Omental fat pad (tissue), 4 donors: Measurements from ENCODE around the gene SH3TC2. TPM values are rescaled to one million over a fixed set of nuclear protein-coding genes. Genes with fewer than 3 reads are reported as not detected.

ENCODE experiments used
- ATAC-seq: fragments of 150-250 bp; one replicate; pipeline ENCODE4 v1.9.1; 2016; ENCODE audit warnings: mild to moderate bottlenecking, moderate library complexity; ENCODE audit not compliant: low FRiP score
- DNase-seq: peaks from one replicate; pipeline ENCODE4 v3.0.0-alpha.2; 2019; ENCODE audit warnings: low spot score
- total RNA-seq, 4 donors: library from RNA; depleted of rRNA; stranded (reverse); fragments of >200 nt; gene quantifications; one replicate each; pipeline ENCODE4 v1.1.0, GENCODE V29; 2016
- TF ChIP-seq, protein P1 (sequence below), 3 donors: fragments of 450-650 bp; IDR thresholded peaks; one replicate each; pipeline ENCODE4 v1.5.1; 2016 to 2017; ENCODE audit warnings: antibody characterized with exemption in 3 of 3, mild to moderate bottlenecking in 3 of 3, moderate library complexity in 2 of 3

The SH3TC2 gene
- total RNA-seq, 4 donors from 2014 or later, result 0.69 to 8.4 (median 2.1) TPM

DNA sequence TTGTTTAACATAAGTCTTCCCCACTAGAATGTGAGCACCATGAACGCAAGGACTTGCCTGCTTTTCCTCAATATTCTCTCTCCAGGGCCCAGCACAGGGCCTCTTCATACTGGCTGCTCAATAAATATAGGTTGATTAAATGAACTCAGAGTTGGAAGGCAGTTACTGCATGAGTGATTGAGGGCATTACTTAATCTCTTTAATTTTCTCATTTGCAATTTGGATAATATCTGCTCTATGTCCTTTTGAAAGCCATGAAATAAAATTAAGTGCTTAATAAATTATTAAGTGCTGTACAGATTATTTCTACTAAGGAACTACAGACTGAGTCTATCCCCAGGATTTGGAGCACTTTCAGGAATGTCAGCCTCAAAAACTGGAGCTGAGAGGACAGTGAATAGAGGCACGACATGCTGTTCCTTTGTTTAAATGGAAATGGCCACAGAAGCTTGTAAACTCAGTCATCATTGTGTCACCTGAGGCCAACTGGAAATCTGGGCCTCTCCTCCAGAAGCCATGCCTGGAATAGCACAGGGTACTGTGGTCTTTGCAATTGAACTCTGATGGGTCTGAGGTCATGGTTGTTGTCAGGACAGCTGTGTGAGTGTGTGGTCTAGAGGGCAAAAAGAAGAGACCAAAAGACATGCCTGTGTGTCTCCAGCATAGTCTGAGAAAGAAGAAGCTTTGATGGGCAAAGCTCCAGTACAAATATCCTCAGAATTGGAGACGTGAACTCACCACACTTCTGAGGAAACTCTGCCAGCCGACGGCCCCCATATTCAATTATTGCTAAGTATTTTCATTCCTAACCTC lies 86.1 kb downstream of the SH3TC2 start:
- ATAC-seq (no peak), DNase-seq (no peak)
- TF ChIP-seq, protein P1, sequence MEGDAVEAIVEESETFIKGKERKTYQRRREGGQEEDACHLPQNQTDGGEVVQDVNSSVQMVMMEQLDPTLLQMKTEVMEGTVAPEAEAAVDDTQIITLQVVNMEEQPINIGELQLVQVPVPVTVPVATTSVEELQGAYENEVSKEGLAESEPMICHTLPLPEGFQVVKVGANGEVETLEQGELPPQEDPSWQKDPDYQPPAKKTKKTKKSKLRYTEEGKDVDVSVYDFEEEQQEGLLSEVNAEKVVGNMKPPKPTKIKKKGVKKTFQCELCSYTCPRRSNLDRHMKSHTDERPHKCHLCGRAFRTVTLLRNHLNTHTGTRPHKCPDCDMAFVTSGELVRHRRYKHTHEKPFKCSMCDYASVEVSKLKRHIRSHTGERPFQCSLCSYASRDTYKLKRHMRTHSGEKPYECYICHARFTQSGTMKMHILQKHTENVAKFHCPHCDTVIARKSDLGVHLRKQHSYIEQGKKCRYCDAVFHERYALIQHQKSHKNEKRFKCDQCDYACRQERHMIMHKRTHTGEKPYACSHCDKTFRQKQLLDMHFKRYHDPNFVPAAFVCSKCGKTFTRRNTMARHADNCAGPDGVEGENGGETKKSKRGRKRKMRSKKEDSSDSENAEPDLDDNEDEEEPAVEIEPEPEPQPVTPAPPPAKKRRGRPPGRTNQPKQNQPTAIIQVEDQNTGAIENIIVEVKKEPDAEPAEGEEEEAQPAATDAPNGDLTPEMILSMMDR (IDR thresholded peaks at IDR 0.05), result no peak

DNA sequence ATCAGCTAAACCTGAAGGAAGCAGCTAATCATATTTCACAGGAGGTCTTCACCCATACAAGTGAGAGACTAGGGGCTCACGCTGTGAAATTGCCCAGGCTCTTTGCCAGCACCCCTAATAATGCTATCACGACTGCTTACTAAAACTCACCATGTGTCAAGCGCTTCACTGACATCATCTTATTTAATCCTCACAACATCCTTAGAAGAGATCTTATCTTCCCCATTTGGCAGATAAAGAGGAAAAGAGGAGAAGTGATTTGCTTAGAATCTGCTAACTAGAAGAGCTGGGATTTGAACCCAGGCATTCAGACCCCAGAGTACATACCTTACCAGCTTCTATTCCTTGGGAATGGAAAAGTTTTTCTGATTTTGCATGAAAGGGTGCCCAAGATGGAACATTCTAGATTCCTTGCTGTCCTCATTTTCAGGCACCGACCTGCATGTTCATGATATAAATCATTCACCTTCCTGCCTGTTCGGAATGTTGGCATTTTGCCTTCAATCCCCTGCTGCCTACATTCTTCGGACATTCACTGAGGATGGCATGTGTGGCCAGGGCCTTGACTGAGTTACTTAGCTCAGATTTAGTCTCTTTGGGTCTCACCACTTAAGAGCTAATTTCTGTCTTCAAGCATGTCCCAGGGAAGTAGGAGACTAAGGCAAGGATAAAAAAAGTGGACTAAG lies 88.1 kb downstream of the SH3TC2 start:
- ATAC-seq, result no peak
- DNase-seq, result no peak
- TF ChIP-seq, protein P1 (IDR thresholded peaks at IDR 0.05), result no peak

DNA sequence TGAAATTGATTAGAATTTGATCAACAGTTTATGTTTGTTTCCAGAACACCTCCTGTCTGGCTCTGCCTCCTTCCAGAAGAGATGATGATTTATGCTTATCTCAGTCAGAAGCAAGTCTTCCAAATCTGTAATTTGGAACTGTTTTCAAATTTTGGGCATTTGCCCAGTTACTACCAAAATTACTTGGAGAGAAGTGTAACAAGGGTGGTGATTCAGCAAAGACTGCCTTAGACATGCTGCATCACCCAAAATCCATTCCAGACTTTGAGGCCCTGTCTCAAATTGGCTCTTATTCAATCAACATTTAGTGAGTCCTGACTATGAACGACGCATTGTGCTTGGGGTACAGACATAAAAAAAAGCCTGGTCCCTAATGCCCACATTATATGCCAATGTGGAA lies 89.4 kb downstream of the SH3TC2 start:
- TF ChIP-seq, protein P1 (IDR thresholded peaks at IDR 0.05), result no peak
- ATAC-seq, result peak; percentile 42
- DNase-seq, result no peak

DNA sequence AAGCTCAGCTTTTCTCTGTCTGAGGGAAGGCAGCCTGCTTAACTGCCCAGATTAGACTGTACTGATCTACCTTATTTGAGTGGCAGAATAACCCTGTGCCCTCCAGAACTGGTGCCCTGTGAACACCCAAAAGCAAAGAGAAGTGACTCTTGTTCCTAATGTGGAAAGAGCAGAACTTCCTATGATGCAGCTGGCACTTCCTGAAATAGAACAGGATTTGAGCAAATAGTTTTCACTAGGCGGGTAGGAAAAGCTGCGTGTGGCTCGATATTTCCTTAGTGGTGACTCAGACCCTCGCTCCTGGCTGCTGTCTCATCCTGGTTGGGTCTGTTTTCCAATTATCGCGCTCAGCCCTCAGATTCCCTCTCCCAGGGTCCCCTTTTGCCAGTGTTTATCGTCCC lies 89.9 kb downstream of the SH3TC2 start:
- TF ChIP-seq, protein P1 (IDR thresholded peaks at IDR 0.05), result no peak
- DNase-seq, result no peak
- peak; percentile 95 for ATAC-seq

DNA sequence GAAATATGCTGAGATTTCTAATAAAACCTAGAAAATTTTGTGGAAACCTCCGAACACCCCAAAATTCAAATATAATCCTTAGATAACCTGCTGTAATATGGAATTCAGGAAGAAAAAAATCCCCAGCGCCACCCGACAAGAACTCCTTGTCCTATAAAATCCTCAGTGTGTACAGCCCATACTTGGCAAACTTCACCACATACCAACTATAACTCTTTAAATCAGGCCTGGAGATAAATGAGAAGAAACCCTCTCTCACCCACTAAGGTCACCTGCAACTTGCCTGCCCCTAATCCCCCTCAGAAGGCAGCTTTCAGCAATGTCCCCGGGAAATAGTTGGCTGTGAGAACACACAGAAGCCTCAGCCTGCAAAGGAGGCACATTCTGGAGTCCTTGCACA lies 90.5 kb downstream of the SH3TC2 start:
- DNase-seq, result no peak
- ATAC-seq, result no peak
- TF ChIP-seq, protein P1 (IDR thresholded peaks at IDR 0.05), result no peak

DNA sequence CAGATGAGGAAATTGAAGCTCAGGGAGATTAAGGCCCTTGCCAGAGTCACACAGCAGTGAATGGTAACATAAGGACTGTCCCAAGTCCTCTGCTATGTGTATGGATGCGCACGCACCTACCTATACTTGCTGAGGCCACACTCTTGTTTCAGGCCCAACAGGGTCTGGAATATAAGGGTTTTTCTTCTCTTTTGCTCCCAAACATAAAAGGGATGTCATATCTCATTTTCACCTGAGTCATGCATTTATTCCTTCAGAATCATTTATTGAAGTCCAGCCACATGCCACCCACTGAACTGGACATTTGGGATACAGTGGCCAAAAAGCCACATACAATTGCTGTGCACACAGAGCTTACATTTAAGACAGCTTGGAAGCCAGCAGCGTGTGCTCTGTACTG lies 92.0 kb downstream of the SH3TC2 start:
- TF ChIP-seq, protein P1 (IDR thresholded peaks at IDR 0.05), result no peak
- DNase-seq, result no peak
- ATAC-seq, result no peak
